Stimulated activated CD4-positive, alpha-beta T cell treated with anti-CD3 and anti-CD28 coated beads, Interleukin-2, amount 100 ng/mL, for 4 hours (primary cell): Measurements from ENCODE around the gene ABTB1.

ENCODE experiments used
- DNase-seq: peaks from one replicate; pipeline ENCODE4 v3.0.0-alpha.2; 2020; ENCODE audit warnings: low read depth

Gene ABTB1

GRCh38 chr3:127706785-127707351 lies 34.1 kb downstream of the ABTB1 start:
- no peak for DNase-seq

GRCh38 chr3:127707851-127708411 lies 35.2 kb downstream of the ABTB1 start:
- DNase-seq, result no peak

- DNase-seq, result no peak
These were observed 36.1 kb downstream of the ABTB1 start for GRCh38 chr3:127708837-127709236.

- DNase-seq, result no peak
These were observed 36.7 kb downstream of the ABTB1 start for GRCh38 chr3:127709320-127710060.

- DNase-seq, result no peak
These were observed 37.6 kb downstream of the ABTB1 start for GRCh38 chr3:127710155-127710941.

DNA sequence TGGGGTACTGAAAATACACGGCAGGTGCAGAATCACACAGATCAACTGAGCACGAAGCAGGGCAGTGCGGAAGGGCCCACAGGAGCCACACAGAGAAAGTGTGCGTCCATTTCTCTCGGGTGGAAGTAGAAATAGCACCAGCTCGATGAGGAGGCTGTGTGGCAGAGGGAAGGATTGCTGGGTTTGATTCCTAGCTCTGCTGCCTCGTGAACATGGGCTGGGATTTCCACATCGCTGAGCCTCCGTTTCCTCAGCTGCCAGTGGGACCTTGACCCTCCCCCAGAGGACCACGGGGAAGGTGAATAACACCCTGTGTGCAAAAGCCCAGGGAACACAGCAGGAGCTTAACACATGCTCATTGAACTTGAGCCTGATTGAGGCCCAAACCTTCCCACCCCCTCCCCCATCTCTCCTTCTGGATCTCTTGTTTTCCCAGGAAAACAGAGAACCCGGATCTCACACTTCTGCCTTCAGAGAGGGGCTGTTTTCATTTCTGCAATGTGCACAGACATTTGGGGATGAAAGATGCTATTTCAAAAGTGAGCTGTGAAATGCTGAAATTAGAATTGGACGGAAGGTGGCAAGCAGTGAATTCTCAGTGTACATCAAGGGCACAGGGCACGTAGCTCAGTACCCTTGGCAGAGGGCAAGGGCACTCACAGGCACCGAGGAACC lies 38.4 kb downstream of the ABTB1 start:
- DNase-seq, result no peak

- DNase-seq, result no peak
These were observed 39.1 kb downstream of the ABTB1 start for GRCh38 chr3:127711896-127712295.

GRCh38 chr3:127712461-127712860 lies 39.7 kb downstream of the ABTB1 start:
- DNase-seq, result no peak

DNA sequence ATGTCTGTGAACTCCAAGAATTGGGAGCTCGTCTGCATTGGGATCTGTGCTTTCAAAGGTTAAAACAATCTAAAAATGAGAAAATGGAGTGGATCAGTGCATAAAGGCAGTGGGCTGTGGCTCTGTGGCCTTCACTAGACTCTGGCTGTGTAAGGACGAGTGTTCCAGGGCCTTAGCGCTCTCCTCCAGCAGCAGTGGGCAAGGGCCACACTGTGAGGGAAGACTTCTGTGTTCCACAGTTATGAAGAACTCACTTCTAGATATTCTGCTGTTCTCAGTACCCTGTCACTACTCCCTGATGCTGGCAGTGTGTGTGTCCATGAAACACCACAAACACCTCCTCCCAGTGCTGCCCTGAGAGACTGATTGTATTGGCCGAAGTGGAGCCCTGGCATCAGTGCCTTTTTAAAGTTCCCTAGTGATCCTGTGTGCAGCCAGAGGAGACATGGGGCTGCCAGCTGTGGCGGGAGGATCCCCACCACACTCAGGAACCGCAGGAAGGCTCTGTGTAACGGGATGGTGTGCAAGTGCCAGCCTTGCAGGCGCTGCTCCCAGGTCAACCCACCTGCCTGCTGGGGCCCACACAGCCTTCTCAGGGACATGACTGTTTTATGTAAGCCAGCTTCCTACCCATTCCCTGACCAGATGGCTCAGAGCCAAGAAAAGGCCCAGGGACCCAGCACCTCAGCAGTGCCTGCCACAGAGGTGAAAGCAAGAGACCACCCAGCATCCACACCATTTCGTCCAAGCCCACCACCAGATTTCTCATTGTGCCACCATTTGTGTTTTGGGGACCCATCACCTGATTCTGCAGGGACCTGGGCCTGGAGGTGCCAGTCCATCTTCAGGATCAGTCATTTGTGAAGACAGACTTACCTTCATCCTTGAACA lies 40.4 kb downstream of the ABTB1 start:
- no peak for DNase-seq

GRCh38 chr3:127714125-127714571 lies 41.4 kb downstream of the ABTB1 start:
- no peak for DNase-seq

DNA sequence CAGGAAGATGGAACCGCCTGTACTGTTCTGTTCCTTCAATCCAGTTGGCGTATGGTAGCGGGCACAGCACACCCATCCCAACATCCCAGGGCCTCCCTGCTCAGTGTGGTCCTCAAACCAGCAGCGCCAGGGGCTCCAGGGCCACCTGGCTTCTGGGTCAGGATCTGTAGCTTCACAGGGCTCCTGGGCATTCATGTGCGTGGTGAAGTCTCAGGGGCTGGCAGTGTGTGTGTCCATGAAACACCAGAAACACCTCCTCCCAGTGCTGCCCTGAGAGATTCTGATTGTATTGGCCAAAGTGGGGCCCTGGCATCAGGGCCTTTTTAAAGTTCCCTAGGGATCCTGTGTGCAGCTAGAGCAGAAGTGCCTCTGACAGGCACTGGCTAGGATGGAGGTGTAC lies 42.1 kb downstream of the ABTB1 start:
- DNase-seq, result no peak

- no peak for DNase-seq
These were observed 42.8 kb downstream of the ABTB1 start for GRCh38 chr3:127715532-127715931.

GRCh38 chr3:127716384-127716783 lies 43.6 kb downstream of the ABTB1 start:
- no peak for DNase-seq

DNA sequence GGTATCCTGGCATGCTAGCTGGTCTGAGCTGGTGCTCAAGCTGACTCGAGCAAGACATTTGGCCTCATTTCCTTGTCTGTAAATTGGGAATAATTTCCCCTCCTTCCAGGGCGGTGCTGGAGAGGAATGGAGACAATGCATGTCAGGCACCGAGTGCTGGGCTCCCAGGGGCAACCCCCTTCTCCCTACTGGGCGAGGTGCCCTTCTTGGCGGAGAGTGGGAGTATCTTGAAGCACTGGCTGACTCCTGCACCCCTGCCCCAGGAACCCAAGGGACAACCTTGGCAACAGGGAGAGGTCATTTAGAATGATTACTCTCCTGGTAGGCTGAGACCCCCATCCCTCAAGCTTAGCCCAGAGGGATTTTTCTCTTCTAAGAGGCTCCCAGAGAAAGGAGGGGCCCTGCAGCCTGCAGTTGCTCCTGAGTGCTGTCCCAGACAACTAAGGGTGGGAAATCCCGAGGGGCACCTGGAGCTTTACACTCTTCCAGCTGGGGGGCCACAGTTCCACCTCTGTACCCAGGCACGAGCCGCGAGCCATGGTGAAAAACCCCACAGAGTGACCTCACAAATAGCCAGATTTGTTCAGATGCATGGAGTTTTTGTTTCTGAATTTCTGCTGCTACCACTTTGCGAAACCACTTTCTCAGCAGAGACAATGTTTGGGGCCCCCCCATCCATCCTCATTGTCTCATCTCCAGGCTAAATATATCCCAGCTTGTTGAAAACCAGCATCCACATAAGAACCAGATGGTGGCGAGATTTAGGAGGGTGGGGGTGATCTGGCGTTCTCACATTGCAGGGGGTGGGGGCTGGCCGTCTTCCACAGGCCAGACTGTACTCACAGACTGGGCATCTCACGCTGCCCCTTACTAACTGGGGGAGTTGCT lies 44.8 kb downstream of the ABTB1 start:
- no peak for DNase-seq

DNA sequence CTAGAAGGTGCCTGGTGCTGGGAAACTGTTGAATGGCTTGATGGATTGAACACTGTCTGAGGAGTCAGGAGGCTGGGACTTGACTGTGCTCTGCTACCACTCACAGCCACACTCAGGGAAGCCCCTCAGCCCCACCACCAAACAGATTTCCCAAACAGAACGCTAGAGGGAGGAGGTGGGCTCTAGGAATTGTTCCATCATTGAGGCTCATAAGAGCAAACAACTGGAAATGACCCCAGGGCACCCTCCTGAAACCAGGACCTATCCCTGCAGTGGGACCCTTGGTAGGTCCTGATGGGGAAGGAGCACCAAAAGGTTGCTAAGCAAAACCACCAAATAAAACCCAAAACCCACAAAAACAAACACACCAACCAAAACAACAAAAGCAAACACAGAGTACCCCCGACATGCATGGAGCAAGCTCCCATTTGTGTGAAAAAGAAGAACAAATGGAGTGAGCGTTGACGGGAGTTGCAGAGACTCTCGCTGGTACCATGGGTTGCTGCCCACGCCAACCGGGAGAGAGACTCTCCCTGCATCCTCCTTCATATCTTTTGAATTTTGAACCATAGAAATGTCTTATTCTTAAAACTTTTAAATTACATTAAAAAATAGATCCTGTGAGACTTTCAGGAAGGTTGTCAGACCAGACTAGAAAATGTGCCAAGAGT lies 45.6 kb downstream of the ABTB1 start:
- DNase-seq, result no peak

DNA sequence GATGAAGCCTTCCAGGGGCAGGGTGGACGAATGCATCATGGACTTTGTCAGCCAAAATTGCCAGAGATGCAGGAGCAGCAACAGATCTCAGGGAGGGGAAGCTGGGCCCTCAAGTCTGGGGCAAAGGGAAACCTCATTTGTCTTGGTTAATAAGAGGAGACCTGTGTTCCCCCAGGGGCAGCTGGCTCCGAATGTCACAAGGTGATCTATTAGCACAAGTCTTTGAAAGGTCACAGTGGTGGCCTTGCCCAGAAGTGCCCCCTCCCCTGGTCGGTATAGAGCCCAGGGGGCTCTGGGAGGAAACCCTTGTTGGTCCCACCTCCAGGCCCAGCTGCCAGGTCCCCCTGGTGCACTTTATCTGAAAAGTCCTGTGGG lies 46.2 kb downstream of the ABTB1 start:
- no peak for DNase-seq

DNA sequence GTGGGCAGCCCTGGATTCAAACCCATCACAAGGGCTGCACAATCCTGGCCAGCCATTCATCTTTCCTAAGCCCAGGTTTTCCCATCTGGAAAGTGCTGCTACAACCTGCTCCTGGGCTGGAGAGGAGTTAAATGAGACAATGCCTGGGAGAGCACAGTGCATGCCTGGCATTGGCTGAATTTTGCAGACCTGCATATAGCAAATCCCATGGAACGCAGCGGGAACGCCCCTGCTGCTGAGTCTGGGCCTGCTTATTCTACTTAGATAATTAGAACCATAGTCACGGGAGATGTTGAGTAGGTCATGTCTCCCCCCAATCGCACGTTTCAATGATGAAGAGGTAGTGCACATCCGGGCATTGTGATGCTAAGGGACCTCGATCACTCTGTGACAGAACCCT lies 46.6 kb downstream of the ABTB1 start:
- no peak for DNase-seq

DNA sequence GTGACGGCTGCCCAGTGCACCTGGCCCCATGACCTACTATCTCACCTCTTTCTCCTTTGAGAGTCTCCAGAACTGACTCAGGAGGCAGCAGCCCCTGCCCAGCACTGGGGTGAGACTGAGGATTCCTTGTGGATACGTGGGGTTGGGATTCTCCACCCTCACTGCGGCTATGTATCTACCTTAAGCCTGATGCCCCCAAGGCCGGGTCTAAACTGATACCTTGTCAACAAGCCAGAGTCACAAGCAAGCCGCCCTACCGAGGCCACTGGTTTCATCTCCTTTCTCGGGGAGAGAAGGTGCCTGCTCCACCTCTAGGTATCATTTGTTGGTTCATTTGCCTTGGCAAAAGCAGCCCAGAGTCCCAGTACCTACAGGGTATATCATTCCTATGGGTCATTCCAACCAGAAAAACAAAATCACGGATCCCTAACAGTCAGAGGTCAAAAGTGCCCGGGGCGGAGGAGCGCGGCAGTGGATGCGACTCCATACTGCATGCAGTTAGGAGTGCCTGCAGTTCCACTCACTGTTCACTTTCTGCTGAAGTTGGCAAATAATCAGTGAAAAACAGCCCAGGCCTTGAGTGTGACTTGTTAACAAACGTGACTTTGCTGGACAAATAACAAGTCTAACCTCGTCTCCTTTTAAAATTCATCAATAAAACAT lies 47.5 kb downstream of the ABTB1 start:
- no peak for DNase-seq
